Activated CD4-positive, CD25-positive, alpha-beta regulatory T cell treated with anti-CD3 and anti-CD28 coated beads, Interleukin-2, amount 50 U/mL, for 24 hours (primary cell): Measurements from ENCODE around the gene DRD2.
"Not testable (repeated sequence)": the region's sequence is repeated elsewhere in the genome, so short reads cannot be mapped to it uniquely, and the experiment has no call there.

Experiments
- ATAC-seq, 2 donors: fragments of 150-1000 bp; cut with Tn5 transposase; one replicate each; pipeline ENCODE4 v1.10.0; 2021; ENCODE audit warnings: mild to moderate bottlenecking in 1 of 2, moderate library complexity in 1 of 2

Gene DRD2

GRCh38 chr11:113475160-113475761, at the start of gene DRD2:
Gene DRD2, minus strand, starts transcription at chr11:113475398. Its CDS starts 50,747 bp downstream, at chr11:113424651.
- no peak for ATAC-seq

GRCh38 chr11:113523906-113524305, 48.7 kb upstream of the DRD2 start:
- ATAC-seq, result not testable (repeated sequence)

- ATAC-seq, result no peak
These were observed 46.7 kb upstream of the DRD2 start for GRCh38 chr11:113521737-113522517.

- no peak for ATAC-seq
These were observed 44.9 kb upstream of the DRD2 start for GRCh38 chr11:113519989-113520613.

- ATAC-seq, result no peak
These were observed 43.7 kb upstream of the DRD2 start for GRCh38 chr11:113518716-113519495.

- ATAC-seq, result no peak
These were observed 42.2 kb upstream of the DRD2 start for GRCh38 chr11:113517361-113517760.

- no peak for ATAC-seq
These were observed 39.7 kb upstream of the DRD2 start for GRCh38 chr11:113514856-113515255.

- no peak for ATAC-seq
These were observed 32.1 kb upstream of the DRD2 start for GRCh38 chr11:113507341-113507740.

GRCh38 chr11:113506893-113507292, 31.7 kb upstream of the DRD2 start:
- ATAC-seq, result no peak

- ATAC-seq, result no peak
These were observed 31.3 kb upstream of the DRD2 start for GRCh38 chr11:113506461-113506860.

- ATAC-seq, result no peak
These were observed 30.6 kb upstream of the DRD2 start for GRCh38 chr11:113505541-113506375.

- ATAC-seq, result no peak
These were observed 29.8 kb upstream of the DRD2 start for GRCh38 chr11:113505046-113505445.

GRCh38 chr11:113504586-113504985, 29.4 kb upstream of the DRD2 start:
- ATAC-seq, result no peak

- ATAC-seq, result no peak
These were observed 28.9 kb upstream of the DRD2 start for GRCh38 chr11:113504071-113504470.

GRCh38 chr11:113497066-113497910, 22.1 kb upstream of the DRD2 start:
- no peak for ATAC-seq

- no peak for ATAC-seq
These were observed 20.9 kb upstream of the DRD2 start for GRCh38 chr11:113496026-113496651.

GRCh38 chr11:113494021-113494420, 18.8 kb upstream of the DRD2 start:
- no peak for ATAC-seq

GRCh38 chr11:113493206-113493605, 18.0 kb upstream of the DRD2 start:
- no peak for ATAC-seq

- ATAC-seq, result no peak
These were observed 13.7 kb upstream of the DRD2 start for GRCh38 chr11:113488931-113489351.

GRCh38 chr11:113487622-113488021, 12.4 kb upstream of the DRD2 start:
- ATAC-seq, result no peak

GRCh38 chr11:113484223-113484622, 9.0 kb upstream of the DRD2 start:
- ATAC-seq, result no peak
